Karpas-422 (cell line): ENCODE results near the gene RFC2. TPM values are rescaled to one million over a fixed set of nuclear protein-coding genes. Genes with fewer than 3 reads are reported as not detected.
A peak's percentile ranks its signal among the peaks of the same experiment; 100 is the strongest.
"Not testable (repeated sequence)": the region's sequence is repeated elsewhere in the genome, so short reads cannot be mapped to it uniquely, and the experiment has no call there.

Experiments used
- DNase-seq: peaks from one replicate; pipeline ENCODE4 v3.0.0-alpha.2; 2015
- H2AFZ ChIP-seq: fragments of 200-600 bp; sonication (generic); 2 replicates; pipeline ENCODE4 v1.6.1; 2014; ENCODE audit warnings: antibody characterized with exemption, low read length, mixed read lengths
- H3K27ac ChIP-seq: fragments of 200-600 bp; sonication (generic); 2 replicates; pipeline ENCODE4 v1.5.1; 2014; ENCODE audit warnings: mild to moderate bottlenecking, low read length, moderate library complexity
- H3K27me3 ChIP-seq: fragments of 200-600 bp; sonication (generic); 2 replicates; pipeline ENCODE4 v1.6.1; 2014; ENCODE audit warnings: low read length, mixed read lengths
- H3K36me3 ChIP-seq: fragments of 200-600 bp; sonication (generic); 2 replicates; pipeline ENCODE4 v1.6.1; 2014; ENCODE audit warnings: low read length, mixed read lengths; ENCODE audit not compliant: insufficient read depth
- H3K4me1 ChIP-seq: fragments of 200-600 bp; sonication (generic); 2 replicates; pipeline ENCODE4 v1.6.1; 2014; ENCODE audit warnings: mild to moderate bottlenecking, low read length, mixed read lengths
- H3K4me2 ChIP-seq: fragments of 200-600 bp; sonication (generic); 2 replicates; pipeline ENCODE4 v1.6.1; 2014; ENCODE audit warnings: low read length, low read depth, mild to moderate bottlenecking; ENCODE audit not compliant: poor library complexity, severe bottlenecking
- H3K4me3 ChIP-seq: fragments of 200-600 bp; sonication (generic); 2 replicates; pipeline ENCODE4 v1.5.1; 2014; ENCODE audit warnings: mild to moderate bottlenecking, antibody characterized with exemption, low read length, mixed read lengths
- H3K79me2 ChIP-seq: fragments of 200-600 bp; sonication (generic); 2 replicates; pipeline ENCODE4 v1.6.1; 2014; ENCODE audit warnings: mild to moderate bottlenecking, low read length, mixed read lengths
- H3K9ac ChIP-seq: fragments of 200-600 bp; sonication (generic); 2 replicates; pipeline ENCODE4 v1.6.0; 2014; ENCODE audit warnings: low read length
- H3K9me2 ChIP-seq: fragments of 200-600 bp; sonication (generic), shearing (Covaris generic); replicated peaks from 2 replicates; pipeline ENCODE4 v1.6.0; 2014; ENCODE audit warnings: mild to moderate bottlenecking, low read length, moderate library complexity; ENCODE audit not compliant: insufficient read depth
- H3K9me3 ChIP-seq: fragments of 300-700, 200-600 bp; sonication (generic); 2 replicates; pipeline ENCODE4 v1.6.1; 2014; ENCODE audit warnings: low read length, mixed read lengths
- H4K20me1 ChIP-seq: fragments of 200-600 bp; sonication (generic); 2 replicates; pipeline ENCODE4 v1.6.1; 2014; ENCODE audit warnings: mild to moderate bottlenecking, antibody characterized with exemption, low read length, low read depth; ENCODE audit not compliant: insufficient read depth
- total RNA-seq: library from RNA; depleted of rRNA; stranded (reverse); fragments of >200 nt; shearing (Covaris generic); gene quantifications from 2 replicates; pipeline ENCODE4 v1.2.3, GENCODE V29; 2014; ENCODE audit warnings: low replicate concordance

Gene RFC2
- total RNA-seq, 1 experiment from 2014 or later = 18.9 TPM

- no peak for DNase-seq
- Histone ChIP-seq H4K20me1 (no peaks in the 10 kb centered on the region), H3K9me3 (no peaks in the 10 kb centered on the region), H3K4me3 (no peak overlapping the region), H3K79me2 (no peaks in the 10 kb centered on the region), H3K27me3 (no peaks in the 10 kb centered on the region), H3K4me1 (peaks cover 32% of the 10 kb centered on the region), H2AFZ (no peak overlapping the region), H3K4me2 (no peak overlapping the region), H3K27ac (no peak overlapping the region), H3K36me3 (no peaks in the 10 kb centered on the region; the same call in 1 of the 2 replicates), H3K9ac (no peak overlapping the region), H3K9me2 (no peaks in the 10 kb centered on the region)
These were observed 39.2 kb downstream of the RFC2 start for GRCh38 chr7:74214816-74215630.

- no peak overlapping the region for H3K4me3 ChIP-seq
- no peaks in the 10 kb centered on the region for H4K20me1 ChIP-seq
- H3K36me3 ChIP-seq = no peaks in the 10 kb centered on the region; the same call in 1 of the 2 replicates
- H3K27ac ChIP-seq = no peak overlapping the region
- no peaks in the 10 kb centered on the region for H3K79me2 ChIP-seq
- no peaks in the 10 kb centered on the region for H3K27me3 ChIP-seq
- no peak for DNase-seq
- H3K4me2 ChIP-seq = no peak overlapping the region
- H3K4me1 ChIP-seq = peaks cover 32% of the 10 kb centered on the region
- H3K9me2 ChIP-seq = no peaks in the 10 kb centered on the region
- H3K9me3 ChIP-seq = no peaks in the 10 kb centered on the region
- H2AFZ ChIP-seq = no peak overlapping the region
- H3K9ac ChIP-seq = no peak overlapping the region
These were observed 41.5 kb downstream of the RFC2 start for GRCh38 chr7:74212661-74213060.

DNA sequence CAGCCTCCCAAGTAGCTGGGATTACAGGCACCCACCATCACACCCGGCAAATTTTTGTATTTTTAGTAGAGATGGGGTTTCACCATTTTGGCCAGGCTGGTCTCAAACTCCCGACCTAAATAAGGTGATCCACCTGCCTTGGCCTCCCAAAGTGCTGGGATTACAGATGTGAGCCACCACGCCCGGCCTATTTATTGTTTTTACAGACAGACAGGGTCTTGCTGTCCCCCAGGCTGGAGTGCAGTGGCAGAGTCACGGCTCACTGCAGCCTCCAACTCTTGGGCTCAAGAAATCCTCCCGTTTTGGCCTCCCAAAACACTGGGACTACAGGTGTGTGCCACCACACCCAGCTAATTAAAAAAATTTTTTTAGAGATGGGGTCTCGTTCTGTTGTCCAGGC, 46.0 kb downstream of the RFC2 start:
- not testable (repeated sequence) for H3K9me3 ChIP-seq, H3K27me3 ChIP-seq, H2AFZ ChIP-seq, H3K4me3 ChIP-seq, H4K20me1 ChIP-seq, DNase-seq, H3K9ac ChIP-seq, H3K4me2 ChIP-seq, H3K36me3 ChIP-seq, H3K79me2 ChIP-seq, H3K27ac ChIP-seq, H3K9me2 ChIP-seq
- H3K4me1 ChIP-seq = peaks cover 36% of the 10 kb centered on the region

DNA sequence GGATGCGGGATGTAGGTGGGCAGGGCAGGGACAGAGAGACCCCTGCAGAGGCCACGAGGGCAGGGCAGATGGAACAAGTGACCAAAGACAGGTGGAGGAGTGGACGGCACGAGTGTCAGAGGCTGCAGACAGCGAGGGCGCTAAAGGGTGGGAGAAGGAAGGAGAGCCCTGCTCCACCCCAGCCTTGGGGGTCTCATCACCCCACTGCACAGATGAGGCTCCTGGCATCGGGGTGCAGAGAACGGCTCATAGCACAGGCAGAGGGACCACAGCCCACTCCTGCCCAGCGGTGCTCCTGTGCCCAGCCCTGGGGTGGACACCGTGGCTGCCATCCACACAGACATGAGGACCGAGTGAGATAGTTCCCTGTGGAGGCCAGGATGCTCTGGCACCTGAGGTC, 46.6 kb downstream of the RFC2 start:
- H3K9me2 ChIP-seq = no peaks in the 10 kb centered on the region
- no peak overlapping the region for H3K4me2 ChIP-seq
- H3K9ac ChIP-seq = no peak overlapping the region
- H3K4me1 ChIP-seq = peaks cover 42% of the 10 kb centered on the region
- H3K27ac ChIP-seq = no peak overlapping the region
- DNase-seq = no peak
- no peak overlapping the region for H2AFZ ChIP-seq
- H3K27me3 ChIP-seq = no peaks in the 10 kb centered on the region
- H3K36me3 ChIP-seq = no peaks in the 10 kb centered on the region; the same call in 1 of the 2 replicates
- H3K9me3 ChIP-seq = no peaks in the 10 kb centered on the region
- no peak overlapping the region for H3K4me3 ChIP-seq
- 0 out of 2 replicates have a peak, but pooled peaks cover 2% of the 10 kb centered on the region for H4K20me1 ChIP-seq
- H3K79me2 ChIP-seq = no peaks in the 10 kb centered on the region

DNA sequence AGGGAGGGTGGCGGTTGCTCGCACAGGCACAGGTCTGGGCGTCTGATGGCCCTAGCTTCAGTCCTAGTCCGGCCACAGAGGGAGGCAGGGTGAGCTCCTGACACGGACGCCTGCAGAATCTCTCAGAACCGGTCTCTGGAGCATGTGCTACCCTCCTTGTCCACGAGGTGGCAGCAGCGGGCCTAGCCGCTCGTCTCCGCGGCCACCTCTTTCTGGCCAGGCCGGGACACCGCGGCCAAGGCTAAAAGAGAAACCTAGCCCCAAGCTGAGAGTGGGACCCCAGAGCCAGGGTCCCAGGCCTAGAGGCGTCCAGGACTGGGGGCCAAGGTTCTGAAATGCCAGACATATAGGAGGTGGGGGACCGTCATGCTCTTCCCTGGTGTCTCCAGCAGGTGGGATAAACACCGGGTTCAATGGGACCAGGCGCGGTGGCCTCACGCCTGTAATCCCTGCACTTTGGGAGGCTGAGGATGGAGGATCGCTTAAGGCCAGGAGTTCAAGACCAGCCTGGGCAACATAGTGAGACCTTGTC, 47.5 kb downstream of the RFC2 start:
- Histone ChIP-seq H3K4me3 (no peak overlapping the region), H2AFZ (no peak overlapping the region), H3K27ac (no peak overlapping the region), H3K27me3 (no peaks in the 10 kb centered on the region), H3K36me3 (no peaks in the 10 kb centered on the region), H3K79me2 (no peaks in the 10 kb centered on the region), H3K9ac (no peak overlapping the region), H3K9me3 (no peaks in the 10 kb centered on the region), H4K20me1 (0 out of 2 replicates have a peak, but pooled peaks cover 2% of the 10 kb centered on the region), H3K4me1 (peaks cover 43% of the 10 kb centered on the region), H3K9me2 (no peaks in the 10 kb centered on the region), H3K4me2 (no peak overlapping the region)
- peak; percentile 90 for DNase-seq

GRCh38 chr7:74206052-74206451, 48.1 kb downstream of the RFC2 start:
- not testable (repeated sequence) for H3K9me2 ChIP-seq, DNase-seq, H3K4me3 ChIP-seq, H4K20me1 ChIP-seq, H3K9ac ChIP-seq, H2AFZ ChIP-seq, H3K27ac ChIP-seq, H3K9me3 ChIP-seq, H3K4me2 ChIP-seq, H3K36me3 ChIP-seq, H3K27me3 ChIP-seq, H3K79me2 ChIP-seq
- peaks cover 43% of the 10 kb centered on the region for H3K4me1 ChIP-seq

GRCh38 chr7:74203956-74204618, 50.1 kb downstream of the RFC2 start:
- H4K20me1 ChIP-seq = 0 out of 2 replicates have a peak, but pooled peaks cover 2% of the 10 kb centered on the region
- no peaks in the 10 kb centered on the region for H3K9me3 ChIP-seq
- no peak overlapping the region for H3K4me3 ChIP-seq
- no peaks in the 10 kb centered on the region for H3K9me2 ChIP-seq
- H3K36me3 ChIP-seq = no peaks in the 10 kb centered on the region
- no peaks in the 10 kb centered on the region for H3K27me3 ChIP-seq
- no peak overlapping the region for H3K9ac ChIP-seq
- H3K4me2 ChIP-seq = no peak overlapping the region
- DNase-seq = no peak
- H3K79me2 ChIP-seq = no peaks in the 10 kb centered on the region
- peaks cover 24% of the 10 kb centered on the region for H3K4me1 ChIP-seq
- H2AFZ ChIP-seq = no peak overlapping the region
- no peak overlapping the region for H3K27ac ChIP-seq

DNA sequence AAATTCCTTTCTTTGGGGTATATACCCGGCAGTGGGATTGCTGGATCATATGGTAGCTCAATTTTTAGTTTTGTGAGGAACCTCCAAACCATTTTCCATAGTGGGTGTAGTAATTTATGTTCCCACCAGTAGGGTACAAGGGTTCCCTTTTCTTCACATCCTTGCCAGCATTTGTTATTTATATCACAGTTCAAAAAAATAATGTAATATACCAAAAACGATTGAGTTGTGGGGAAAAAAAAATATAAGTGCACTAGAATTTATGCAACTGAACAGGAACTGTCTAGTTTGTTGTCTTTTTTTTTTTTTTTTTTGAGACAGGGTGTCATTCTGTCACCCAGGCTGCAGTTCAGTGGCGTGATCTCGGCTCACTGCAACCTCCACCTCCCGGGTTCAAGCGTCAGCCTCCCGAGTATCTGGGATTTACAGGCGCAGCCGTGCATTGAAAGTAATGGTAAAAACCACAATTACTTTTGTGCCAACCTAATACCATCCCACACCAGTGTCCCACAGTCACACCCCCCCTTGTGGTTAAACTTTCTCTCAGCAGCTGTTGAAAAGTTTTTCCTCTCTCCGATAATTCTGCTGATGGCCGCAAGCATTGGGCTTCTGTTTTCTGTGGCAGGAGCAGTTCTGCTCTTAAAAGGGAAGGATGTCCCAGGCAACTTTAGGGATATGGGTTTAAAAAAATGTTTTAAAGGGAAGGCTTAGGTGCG, 51.2 kb downstream of the RFC2 start:
- H3K27ac ChIP-seq = no peak overlapping the region
- H3K79me2 ChIP-seq = no peaks in the 10 kb centered on the region
- H3K36me3 ChIP-seq = no peaks in the 10 kb centered on the region
- H4K20me1 ChIP-seq = 0 out of 2 replicates have a peak, but pooled peaks cover 2% of the 10 kb centered on the region
- H3K4me3 ChIP-seq = no peak overlapping the region
- H3K9ac ChIP-seq = no peak overlapping the region
- peaks cover 24% of the 10 kb centered on the region for H3K4me1 ChIP-seq
- peak; percentile 85 for DNase-seq
- H3K9me2 ChIP-seq = no peaks in the 10 kb centered on the region
- H3K4me2 ChIP-seq = no peak overlapping the region
- no peaks in the 10 kb centered on the region for H3K9me3 ChIP-seq
- H3K27me3 ChIP-seq = no peaks in the 10 kb centered on the region
- H2AFZ ChIP-seq = no peak overlapping the region
